ENCODE data around the gene CAMKV. TPM values are rescaled to one million over a fixed set of nuclear protein-coding genes. Genes with fewer than 3 reads are reported as not detected.
"Not testable (repeated sequence)": the region's sequence is repeated elsewhere in the genome, so short reads cannot be mapped to it uniquely, and the experiment has no call there.

The CAMKV gene
- polyA plus RNA-seq, 1 donor: not detected

DNA sequence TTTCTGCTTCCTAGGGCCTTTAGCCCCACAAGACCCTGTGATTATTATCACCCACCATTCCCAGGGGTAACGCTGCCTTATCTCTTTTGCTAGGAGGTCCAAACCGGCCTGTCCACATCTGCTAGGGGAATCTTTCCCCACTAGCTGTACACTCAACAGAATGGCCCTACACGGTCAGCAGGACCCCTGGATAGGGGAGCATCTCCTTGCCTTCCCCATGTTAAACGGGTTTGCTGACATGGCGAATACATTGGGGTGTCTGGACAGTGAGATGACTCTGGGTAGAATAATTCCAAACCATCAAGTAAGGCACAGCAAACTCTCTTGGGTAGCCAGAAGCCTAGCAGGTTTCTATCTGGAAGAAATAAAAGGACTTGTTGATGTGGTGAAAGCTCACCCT, 14.0 kb downstream of the CAMKV start:
- DNase-seq: no peak

DNA sequence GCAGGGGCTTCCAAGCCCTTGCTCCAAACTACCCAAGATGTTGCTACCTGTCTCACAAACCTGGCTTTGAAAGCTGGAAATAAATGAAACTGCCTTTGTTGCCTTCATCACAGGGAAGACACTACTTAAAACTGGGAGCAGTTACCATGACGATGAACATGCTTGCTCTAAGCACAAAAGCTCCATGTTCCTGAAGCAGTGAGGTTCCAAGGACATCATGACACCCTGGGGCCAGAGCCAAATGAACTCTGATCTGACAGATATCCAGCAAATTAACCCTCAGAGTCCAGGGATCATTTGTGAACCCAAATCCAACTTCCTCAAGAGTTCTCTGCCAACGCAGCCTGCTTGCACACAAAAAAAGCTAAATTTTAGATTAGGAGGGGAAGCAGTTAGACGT, 24.0 kb downstream of the CAMKV start:
- DNase-seq: no peak

DNA sequence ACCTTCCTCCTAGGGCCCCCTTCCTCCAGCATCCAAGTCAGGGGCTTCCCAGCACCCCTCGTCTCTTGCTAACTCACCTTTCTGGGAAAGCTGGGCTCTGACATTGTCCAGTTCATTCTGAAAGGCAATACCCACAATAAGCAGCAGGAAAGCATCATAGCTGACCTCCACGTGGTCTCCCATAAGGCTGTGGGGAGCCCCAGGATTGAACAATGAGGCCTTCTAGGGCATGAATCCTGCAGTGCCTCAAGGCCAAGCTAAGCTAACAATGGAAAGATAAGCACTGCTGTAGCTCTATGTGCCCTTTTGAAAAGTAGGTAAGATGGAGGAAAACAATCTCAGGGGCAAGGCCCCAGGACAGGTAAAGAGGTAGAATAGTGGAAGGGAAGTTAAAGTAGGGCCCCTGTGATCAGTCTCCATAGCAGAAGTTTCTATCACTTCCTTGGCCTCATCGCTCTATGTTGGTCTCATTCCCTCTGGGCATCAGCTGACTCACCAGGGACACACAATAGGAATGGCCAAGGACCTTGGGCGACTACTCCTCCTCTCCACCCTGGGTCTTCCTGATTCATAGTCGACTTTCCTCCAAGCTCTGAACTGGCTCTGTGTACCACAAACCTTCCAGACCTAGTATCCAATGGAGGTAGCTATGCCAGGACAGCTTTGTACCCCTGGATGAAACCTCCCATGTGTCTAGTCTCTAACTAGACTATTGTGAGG, 25.1 kb downstream of the CAMKV start:
- DNase-seq: no peak

DNA sequence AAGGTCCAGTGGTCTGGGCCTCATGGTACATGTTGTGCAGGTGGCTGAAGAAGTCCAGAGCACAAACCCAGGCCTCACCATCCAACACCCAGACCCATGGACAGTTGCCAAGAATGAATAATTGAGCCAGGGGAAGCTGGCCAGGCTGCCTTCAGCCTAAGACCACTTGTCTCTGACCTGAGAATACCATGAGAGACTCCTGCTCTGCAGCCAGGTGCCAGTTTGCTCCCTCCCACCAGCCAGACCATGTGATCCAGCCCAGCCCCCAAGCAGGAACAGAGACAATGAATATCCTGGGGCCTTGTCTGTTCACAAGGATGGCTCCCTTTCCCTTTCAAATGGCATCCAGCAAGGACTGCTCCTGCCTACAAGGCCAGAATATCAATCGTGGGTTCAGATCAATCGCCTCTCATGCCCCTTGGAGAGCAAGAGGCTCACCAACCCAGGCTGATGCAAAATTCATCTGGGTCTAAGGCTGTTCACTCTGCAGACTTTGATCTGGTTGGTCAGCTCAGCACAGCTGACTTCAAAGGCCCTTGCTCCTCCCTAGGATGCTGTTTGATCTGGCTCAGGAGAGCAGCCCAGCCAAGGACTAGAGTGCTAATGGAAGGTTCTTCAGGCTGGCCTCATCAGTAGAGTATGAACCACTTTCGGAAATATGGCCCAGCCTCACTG, 26.7 kb downstream of the CAMKV start:
- no peak for DNase-seq

DNA sequence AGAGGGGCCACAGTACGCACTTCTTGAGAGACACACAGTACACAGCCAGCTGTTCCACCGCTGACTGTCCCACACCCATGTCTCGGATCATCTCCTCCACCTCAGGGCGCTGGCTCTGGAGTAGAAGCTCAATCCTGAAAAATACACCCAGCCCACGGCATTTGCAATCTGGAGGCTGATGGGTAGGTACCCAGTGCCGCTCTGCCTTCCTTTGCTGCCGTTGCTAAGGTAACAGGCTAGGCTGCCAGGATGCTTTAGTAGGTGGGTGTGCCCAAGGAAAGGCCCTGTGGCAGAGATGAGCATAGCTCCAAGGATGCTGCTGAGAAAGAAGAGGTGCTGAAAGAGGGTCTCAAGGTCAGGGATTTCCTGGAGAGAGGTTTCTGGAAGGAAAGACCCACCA, 27.9 kb downstream of the CAMKV start:
- DNase-seq: no peak

DNA sequence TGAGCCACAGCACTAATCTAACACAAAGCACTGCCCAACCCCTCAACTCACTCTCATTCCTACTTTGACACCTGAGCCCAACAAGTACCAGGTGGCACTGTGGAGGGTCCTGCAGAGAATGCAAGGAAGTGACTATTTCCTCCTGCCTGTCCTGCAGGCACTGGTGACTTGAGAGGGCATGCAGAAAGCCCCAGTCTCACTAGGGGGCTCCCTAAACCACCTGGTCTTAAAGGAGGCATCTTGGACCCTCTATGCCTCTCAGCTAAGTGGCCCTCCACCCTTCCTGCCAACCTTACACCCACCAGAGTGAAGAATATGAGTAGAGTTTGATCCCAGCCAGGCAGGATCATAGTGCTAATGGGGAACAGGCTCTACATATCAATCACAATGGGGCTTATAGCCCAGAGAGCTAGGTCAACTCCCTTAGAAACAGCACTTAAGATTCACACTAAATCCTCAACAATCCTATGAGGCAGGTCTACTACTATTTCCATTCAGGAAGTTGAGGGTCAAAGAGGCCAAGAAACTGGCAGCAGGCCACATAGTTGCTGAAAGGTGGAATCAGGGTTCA, 28.5 kb downstream of the CAMKV start:
- peak; percentile 5 for DNase-seq

DNA sequence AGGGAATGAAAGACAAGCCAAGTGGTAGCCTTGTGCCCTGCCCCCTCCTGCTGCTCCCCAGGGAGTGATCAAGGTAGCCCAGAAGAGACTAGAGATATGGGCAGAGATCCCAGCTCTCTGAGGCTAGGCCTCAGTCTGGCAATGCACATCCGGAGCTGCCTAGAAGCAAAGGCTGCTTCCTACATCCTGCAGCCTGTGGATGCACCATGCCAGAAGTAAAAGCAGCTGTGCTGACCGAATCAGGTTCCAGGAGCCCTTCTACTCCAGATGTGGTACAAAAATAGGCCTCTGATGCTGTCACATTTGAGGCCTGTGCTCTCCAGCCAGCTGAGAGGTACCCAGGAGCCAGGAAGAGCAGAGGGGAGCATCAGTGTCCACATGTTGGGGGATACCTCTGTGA, 29.3 kb downstream of the CAMKV start:
- no peak for DNase-seq

DNA sequence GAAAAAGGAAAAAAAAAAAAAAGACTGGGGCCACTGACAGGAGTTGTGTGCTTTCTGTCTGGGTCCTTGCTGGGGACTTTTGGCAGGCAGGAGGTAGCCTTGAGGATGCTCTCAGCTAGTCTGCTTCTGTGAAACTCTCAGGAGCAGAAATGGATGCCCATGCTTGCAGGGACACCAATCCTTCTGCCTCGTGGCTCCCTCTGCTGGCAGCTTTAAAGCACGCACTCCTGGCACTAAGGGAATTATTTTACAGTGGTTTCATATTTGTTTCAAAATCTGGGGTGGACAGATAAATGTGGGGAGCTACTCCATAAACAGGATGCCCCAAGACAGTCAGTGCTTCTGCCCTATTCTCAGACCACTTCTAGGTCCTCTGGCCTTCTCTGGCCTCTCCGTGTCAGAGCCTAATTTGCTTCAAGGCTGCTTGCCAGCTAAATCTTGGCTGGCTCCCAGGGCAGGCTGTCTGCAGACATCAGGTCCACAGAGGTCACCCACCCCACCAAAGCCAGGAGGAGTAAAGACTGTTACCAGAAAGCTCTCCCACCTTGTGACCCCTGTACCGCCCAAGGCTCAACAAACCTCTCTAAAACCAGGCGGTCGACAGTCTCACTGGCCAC, 30.4 kb downstream of the CAMKV start:
- peak; percentile 78 for DNase-seq

DNA sequence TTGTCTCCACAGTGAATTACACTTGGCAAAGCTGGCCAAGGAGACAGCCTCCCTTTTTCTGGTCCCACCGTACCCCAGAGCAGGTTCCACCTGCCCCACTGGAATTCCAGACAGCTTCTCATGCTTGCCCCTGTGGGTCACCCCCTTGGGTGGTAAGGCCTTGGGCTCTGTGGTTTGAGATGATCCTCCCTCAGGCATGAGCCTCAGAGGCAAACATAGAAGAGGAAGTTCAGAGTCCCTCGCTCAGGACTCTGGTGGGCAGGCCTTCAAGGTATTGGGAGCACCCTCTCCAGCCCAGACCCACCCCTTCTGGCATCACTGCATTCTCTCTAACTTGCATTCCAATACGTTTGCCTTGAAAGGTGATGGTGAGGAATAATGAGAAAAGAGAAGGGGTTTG, 38.4 kb downstream of the CAMKV start:
- no peak for DNase-seq

DNA sequence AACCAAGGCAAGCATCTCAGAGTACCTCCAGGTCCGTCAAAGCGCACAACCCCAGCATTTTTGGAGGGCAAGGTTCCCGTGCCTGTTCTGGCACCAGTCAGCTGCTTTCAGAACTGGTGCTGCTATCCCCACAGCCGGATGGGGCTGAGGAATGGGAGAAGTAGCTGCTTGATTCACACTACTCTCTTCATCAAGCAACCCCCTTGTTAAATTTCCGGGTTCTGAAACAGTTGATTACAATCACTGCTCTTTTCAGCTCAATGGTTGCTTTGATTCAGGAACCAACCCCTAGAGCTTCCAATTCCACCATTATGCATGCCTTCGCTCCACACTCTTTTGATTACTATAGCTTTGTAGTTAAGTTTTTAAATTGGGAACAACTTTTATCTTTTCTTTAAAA, 43.7 kb downstream of the CAMKV start:
- no peak for DNase-seq

DNA sequence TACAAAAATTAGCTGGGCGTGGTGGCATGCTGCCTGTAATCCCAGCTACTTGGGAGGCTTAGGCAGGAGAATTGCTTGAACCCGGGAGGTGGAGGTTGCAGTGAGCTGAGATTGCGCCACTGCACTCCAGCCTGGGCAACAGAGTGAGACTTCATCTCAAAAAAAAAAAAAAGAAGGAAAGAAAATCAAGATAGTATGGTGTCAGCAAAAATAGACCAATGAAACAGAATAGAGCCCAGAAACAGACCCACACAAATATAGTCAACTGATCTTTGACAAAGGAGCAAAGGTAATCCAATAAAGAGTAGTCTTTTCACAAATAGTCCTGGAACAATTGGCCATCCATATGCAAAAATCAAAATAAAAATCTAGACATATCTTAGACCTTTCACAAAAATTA, 46.6 kb downstream of the CAMKV start:
- DNase-seq: not testable (repeated sequence)

DNA sequence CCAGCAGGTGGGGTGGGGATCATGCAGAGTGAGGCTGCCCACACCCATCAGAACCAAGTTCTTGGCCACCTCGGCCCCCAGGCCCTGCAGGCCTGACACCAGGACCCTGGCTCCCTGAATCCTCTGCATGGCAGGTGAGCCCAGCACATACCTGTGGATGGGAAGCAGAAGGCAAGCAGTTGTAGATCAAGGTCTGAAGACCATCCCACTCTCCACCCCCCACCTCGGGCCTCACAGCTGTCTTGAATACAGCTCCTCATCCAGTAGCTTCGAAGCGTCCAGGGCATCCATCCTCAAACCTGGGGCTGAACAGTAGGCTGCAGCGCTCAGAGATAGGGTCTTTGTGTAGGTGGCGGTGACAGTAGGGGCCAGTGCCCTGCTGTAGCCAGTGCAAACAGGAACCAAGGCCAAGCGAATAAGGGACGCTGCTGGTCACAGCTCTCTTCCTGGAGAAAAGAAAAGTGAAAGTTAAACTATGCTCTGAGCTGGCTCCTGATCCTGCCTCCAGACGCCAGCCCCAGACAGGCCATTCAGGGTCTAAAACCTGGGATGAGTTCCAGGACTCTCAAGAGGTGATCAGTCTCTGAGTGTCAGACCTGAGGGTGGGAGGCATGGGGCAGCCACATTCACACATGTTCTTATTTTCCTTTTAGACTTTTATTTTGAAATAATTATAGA, 56.1 kb downstream of the CAMKV start, which contains the start of gene UBA7:
Gene UBA7 (minus strand): TSS at position 457 of the 678 bp plus-strand sequence. CDS start 166 bp downstream, at position 291.
- peak; percentile 67 for DNase-seq

DNA sequence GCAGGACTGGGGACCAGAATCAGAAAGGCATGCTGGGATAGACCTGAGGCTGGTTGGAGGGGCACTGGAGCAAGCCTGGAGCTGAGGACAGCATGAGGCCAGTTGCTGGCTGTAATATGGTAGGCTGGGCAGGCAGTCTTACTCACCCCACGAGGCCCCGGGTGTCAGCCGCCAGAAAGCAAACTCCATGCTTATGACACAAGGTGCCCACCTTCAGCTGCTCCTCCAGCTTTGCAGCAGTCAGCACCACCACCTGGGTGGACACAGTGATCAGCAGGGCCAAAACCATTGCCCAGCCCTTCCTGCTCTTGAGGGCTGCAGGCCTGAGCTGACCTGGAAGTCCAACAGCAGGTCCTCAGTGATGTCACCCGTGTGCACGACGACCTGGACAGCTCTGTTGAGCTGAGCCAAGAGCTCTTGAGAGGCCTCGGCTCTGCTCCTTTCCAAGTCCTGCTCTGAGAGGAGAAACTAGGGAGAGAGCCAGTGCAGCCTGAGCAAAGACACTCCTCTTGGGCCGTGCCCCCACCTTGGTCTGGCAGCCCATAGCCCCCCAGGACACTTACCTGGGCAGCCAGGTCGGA, 56.7 kb downstream of the CAMKV start:
- no peak for DNase-seq

Other genes starting within 250 kb of the CAMKV start
- 140 TPM for gene APEH, start 195.6 kb downstream of the CAMKV start, polyA plus RNA-seq (ENCODE audit: insufficient read length)
- 133 TPM for gene MST1, start 180.4 kb downstream of the CAMKV start, polyA plus RNA-seq (ENCODE audit: insufficient read length)
- gene RNF123, start 180.3 kb downstream of the CAMKV start, polyA plus RNA-seq (ENCODE audit: insufficient read length): 35.0 TPM
- 2.6 TPM for gene AMIGO3, start 150.2 kb downstream of the CAMKV start, polyA plus RNA-seq (ENCODE audit: insufficient read length)
- gene GMPPB, start 146.0 kb downstream of the CAMKV start, polyA plus RNA-seq (ENCODE audit: insufficient read length): 14.1 TPM
- 50.9 TPM for gene IP6K1, start 83.4 kb downstream of the CAMKV start, polyA plus RNA-seq (ENCODE audit: insufficient read length)
- gene CDHR4, start 70.0 kb downstream of the CAMKV start, polyA plus RNA-seq (ENCODE audit: insufficient read length): 0.28 TPM
- 8.6 TPM for gene INKA1, start 66.6 kb downstream of the CAMKV start, polyA plus RNA-seq (ENCODE audit: insufficient read length)
- 40.7 TPM for gene UBA7, start 56.0 kb downstream of the CAMKV start, polyA plus RNA-seq (ENCODE audit: insufficient read length)
- 16.3 TPM for gene TRAIP, start 13.3 kb downstream of the CAMKV start, polyA plus RNA-seq (ENCODE audit: insufficient read length)
- 2.8 TPM for gene MST1R, start 34.0 kb upstream of the CAMKV start, polyA plus RNA-seq (ENCODE audit: insufficient read length)
- 6.6 TPM for gene MON1A, start 59.9 kb upstream of the CAMKV start, polyA plus RNA-seq (ENCODE audit: insufficient read length)
- 194 TPM for gene RBM6, start 70.2 kb upstream of the CAMKV start, polyA plus RNA-seq (ENCODE audit: insufficient read length)
- 401 TPM for gene RBM5, start 219.0 kb upstream of the CAMKV start, polyA plus RNA-seq (ENCODE audit: insufficient read length)